SK-N-SH treated with all-trans-retinoic acid at 6 μM for 48 hours (cell line): ENCODE measurements around the gene ATP5F1E.

Experiments
- ARNTL ChIP-seq: fragments of 450-650 bp; formaldehyde crosslinking; IDR thresholded peaks from 2 replicates; pipeline ENCODE4 v1.5.0; 2020; ENCODE audit warnings: low read depth, mild to moderate bottlenecking, moderate library complexity, borderline replicate concordance
- BACH2 ChIP-seq: fragments of 250-450 bp; sonication (Bioruptor Pico); IDR thresholded peaks from 2 replicates; pipeline ENCODE4 v1.9.0; 2021; ENCODE audit warnings: mild to moderate bottlenecking, borderline replicate concordance
- CSDC2 ChIP-seq: fragments of 250-450 bp; sonication (Bioruptor Pico); IDR thresholded peaks from 2 replicates; pipeline ENCODE4 v1.5.0; 2020; ENCODE audit warnings: mild to moderate bottlenecking, moderate library complexity
- CSRNP3 ChIP-seq: fragments of 250-450 bp; sonication (Bioruptor Pico); IDR thresholded peaks from 2 replicates; pipeline ENCODE4 v1.5.1; 2021; ENCODE audit warnings: mild to moderate bottlenecking, moderate library complexity
- OSR1 ChIP-seq: fragments of 250-450 bp; sonication (Bioruptor Pico); IDR thresholded peaks from 2 replicates; pipeline ENCODE4 v1.8.0; 2022; ENCODE audit warnings: moderate library complexity, mild to moderate bottlenecking, inconsistent platforms
- TSHZ2 ChIP-seq: fragments of 250-450 bp; sonication (Bioruptor Pico); IDR thresholded peaks from 2 replicates; pipeline ENCODE4 v1.5.0; 2020; ENCODE audit warnings: mild to moderate bottlenecking, moderate library complexity
- ZFP3 ChIP-seq: fragments of 250-450 bp; sonication (Bioruptor Pico); IDR thresholded peaks from 2 replicates; pipeline ENCODE4 v1.5.0; 2020; ENCODE audit warnings: mild to moderate bottlenecking, moderate library complexity

GRCh38 chr20:59032713-59033059, 551 bp upstream of the ATP5F1E start:
- TF ChIP-seq CSRNP3 (CRISPR knock-in tag) (no peak), TSHZ2 (CRISPR knock-in tag) (no peak), ZFP3 (no peak), ARNTL (CRISPR knock-in tag) (no peak), CSDC2 (CRISPR knock-in tag) (no peak), OSR1 (no peak), BACH2 (CRISPR knock-in tag) (no peak)
